NCI-H524 treated with DMSO at 0.1 percent for 48 hours (cell line): ENCODE measurements around the gene C11orf52.
"Not testable (repeated sequence)": the region's sequence is repeated elsewhere in the genome, so short reads cannot be mapped to it uniquely, and the experiment has no call there.

Experiments
- DNase-seq: peaks from one replicate; lab custom pipeline; 2025; lab: John Stamatoyannopoulos, UW

Gene C11orf52

GRCh38 chr11:111913031-111913861, 5.5 kb upstream of the C11orf52 start:
- no peak for DNase-seq

- DNase-seq: no peak
These were observed 4.7 kb upstream of the C11orf52 start for GRCh38 chr11:111913997-111914396.

GRCh38 chr11:111916768-111917167, 1.9 kb upstream of the C11orf52 start:
- no peak for DNase-seq

- DNase-seq: no peak
These were observed 1.4 kb upstream of the C11orf52 start for GRCh38 chr11:111917312-111917711.

GRCh38 chr11:111917788-111918187, 925 bp upstream of the C11orf52 start:
- DNase-seq: no peak

- DNase-seq: no peak
These were observed 2.2 kb downstream of the C11orf52 start for GRCh38 chr11:111920908-111921307.

GRCh38 chr11:111921541-111922230, 3.0 kb downstream of the C11orf52 start:
- no peak for DNase-seq

GRCh38 chr11:111922803-111923202, 4.1 kb downstream of the C11orf52 start:
- DNase-seq: no peak

GRCh38 chr11:111923351-111923788, 4.7 kb downstream of the C11orf52 start:
- no peak for DNase-seq

GRCh38 chr11:111923951-111924350, 5.2 kb downstream of the C11orf52 start:
- DNase-seq: no peak

GRCh38 chr11:111925953-111926352, 7.2 kb downstream of the C11orf52 start:
- DNase-seq: no peak

GRCh38 chr11:111926505-111927391, 8.0 kb downstream of the C11orf52 start:
- DNase-seq: peak; percentile 75

- no peak for DNase-seq
These were observed 11.8 kb downstream of the C11orf52 start for GRCh38 chr11:111930472-111930871.

GRCh38 chr11:111932611-111932950, 13.9 kb downstream of the C11orf52 start:
- no peak for DNase-seq

GRCh38 chr11:111933176-111933575, 14.5 kb downstream of the C11orf52 start:
- not testable (repeated sequence) for DNase-seq

- DNase-seq: no peak
These were observed 15.2 kb downstream of the C11orf52 start for GRCh38 chr11:111933872-111934271.

GRCh38 chr11:111934306-111934705, 15.6 kb downstream of the C11orf52 start:
- DNase-seq: no peak

GRCh38 chr11:111935317-111936039, 16.8 kb downstream of the C11orf52 start:
- DNase-seq: no peak

GRCh38 chr11:111936040-111936540, 17.4 kb downstream of the C11orf52 start:
- DNase-seq: no peak

GRCh38 chr11:111937461-111937769, 18.7 kb downstream of the C11orf52 start:
- no peak for DNase-seq

- DNase-seq: no peak
These were observed 19.1 kb downstream of the C11orf52 start for GRCh38 chr11:111937844-111938243.

GRCh38 chr11:111938687-111939160, 20.0 kb downstream of the C11orf52 start:
- no peak for DNase-seq
